A549 (cell line): ENCODE results near the gene NUDT16L1. TPM values are rescaled to one million over a fixed set of nuclear protein-coding genes. Genes with fewer than 3 reads are reported as not detected.

Experiments
- ATAC-seq, 2 experiments: fragments of 200-7000 bp in 1 of 2; fragments of >200 bp in 1 of 2; cut with Nextera tagmentation in 1 of 2; cut with Tn5 transposase in 1 of 2; 3 replicates each; pipeline versions ENCODE4 v1.8.0 to v1.9.1; 2018 to 2020; ENCODE audit warnings: mild to moderate bottlenecking in 1 of 2, moderate library complexity in 1 of 2
- CTCF ChIA-PET: fragments of 300-600 bp; sonication (Branson Sonifier 250); formaldehyde crosslinking; extraction: SDS; loops from one replicate; lab custom pipeline; 2021; ENCODE audit warnings: antibody characterized with exemption, inconsistent platforms; lab: Yijun Ruan, JAX
- POLR2A ChIA-PET: fragments of 350-600 bp; formaldehyde crosslinking; extraction: SDS; loops from one replicate; lab custom pipeline; 2021; ENCODE audit warnings: antibody characterized with exemption, inconsistent platforms; lab: Yijun Ruan, JAX
- DNase-seq, 2 experiments: peaks; one replicate each; pipeline versions ENCODE4 v3.0.0 to v3.0.0-alpha.2; 2011 to 2016; ENCODE audit warnings: low read depth in 1 of 2, low spot score in 1 of 2
- FAIRE-seq: peaks from 2 replicates; lab custom pipeline; 2011; peaks lifted over from hg19 to GRCh38; lab: Jason Lieb, UNC
- H3K27ac ChIP-seq, 2 experiments: fragments of >200 bp; sonication (Bioruptor Twin); formaldehyde crosslinking; 3 replicates each; pipeline ENCODE4 v1.5.1; 2016 to 2017
- H3K4me1 ChIP-seq: fragments of >200 bp; sonication (Bioruptor Twin); formaldehyde crosslinking; 3 replicates; pipeline ENCODE4 v1.6.1; 2016
- H3K4me2 ChIP-seq: fragments of >200 bp; sonication (Bioruptor Twin); formaldehyde crosslinking; 3 replicates; pipeline ENCODE4 v1.6.1; 2016
- H3K4me3 ChIP-seq: fragments of >200 bp; sonication (Bioruptor Twin); formaldehyde crosslinking; 3 replicates; pipeline ENCODE4 v1.5.1; 2016
- H3K9me3 ChIP-seq: fragments of >200 bp; sonication (Bioruptor Twin); formaldehyde crosslinking; 3 replicates; pipeline ENCODE4 v1.6.1; 2016
- ATOH8 ChIP-seq: fragments of 250-450 bp; sonication (Bioruptor Pico); IDR thresholded peaks from 2 replicates; pipeline ENCODE4 v1.5.0; 2020; ENCODE audit warnings: low read depth, mild to moderate bottlenecking, moderate library complexity
- BCL3 ChIP-seq: fragments of >200 bp; sonication (Bioruptor Twin); formaldehyde crosslinking; IDR thresholded peaks from 3 replicates; pipeline ENCODE4 v1.6.1; 2016
- CBX8 ChIP-seq: fragments of 200-600 bp; sonication (generic); IDR thresholded peaks from 2 replicates; pipeline ENCODE4 v1.6.1; 2016
- CHD2 ChIP-seq: fragments of 150-350 bp; IDR thresholded peaks from 2 replicates; pipeline ENCODE4 v1.6.1; 2014; ENCODE audit warnings: low read length; ENCODE audit not compliant: partially characterized antibody
- E2F6 ChIP-seq: IDR thresholded peaks from 2 replicates; pipeline ENCODE4 v1.6.1; 2012; ENCODE audit warnings: low read depth, borderline replicate concordance
- FOSB ChIP-seq: fragments of 250-450 bp; sonication (Bioruptor Pico); IDR thresholded peaks from 2 replicates; pipeline ENCODE4 v1.5.0; 2020; ENCODE audit warnings: mild to moderate bottlenecking, moderate library complexity
- FOSL2 ChIP-seq, 2 experiments: fragments of 450-650 bp in 1 of 2; fragments of >200 bp in 1 of 2; sonication (Bioruptor Twin) in 1 of 2; formaldehyde crosslinking; IDR thresholded peaks; 2 replicates each; pipeline versions ENCODE4 v1.5.0 to v1.6.1; 2016 to 2020; ENCODE audit warnings: mild to moderate bottlenecking in 1 of 2, moderate library complexity in 1 of 2
- FOXS1 ChIP-seq: fragments of 250-450 bp; sonication (Bioruptor Pico); IDR thresholded peaks from 2 replicates; pipeline ENCODE4 v1.5.0; 2020; ENCODE audit warnings: mild to moderate bottlenecking, moderate library complexity
- JUN ChIP-seq, 2 experiments: fragments of >200 bp; sonication (Bioruptor Twin); formaldehyde crosslinking; IDR thresholded peaks; 2 replicates in 1 of 2; 3 replicates in 1 of 2; pipeline ENCODE4 v1.6.1; 2016 to 2017
- NFE2L2 ChIP-seq: fragments of 150-350 bp; conservative IDR thresholded peaks from 2 replicates; pipeline ENCODE4 v1.6.1; 2014; ENCODE audit warnings: low read length
- SMC3 ChIP-seq: fragments of >200 bp; sonication (Bioruptor Twin); formaldehyde crosslinking; IDR thresholded peaks from 3 replicates; pipeline ENCODE4 v1.6.1; 2018; ENCODE audit warnings: inconsistent platforms
- ZFP36 ChIP-seq: fragments of 450-650 bp; IDR thresholded peaks from 2 replicates; pipeline ENCODE4 v1.6.1; 2014; ENCODE audit warnings: borderline replicate concordance; ENCODE audit not compliant: partially characterized antibody
- WGBS: methylation state at CpG from one replicate; pipeline ENCODE4 v1.1.6; 2017; ENCODE audit errors: missing lambda C conversion rate; 5-methylcytosine and 5-hydroxymethylcytosine counted together
- polyA plus RNA-seq, 4 experiments: library from polyadenylated mRNA; depleted of rRNA in 3 of 4; stranded (reverse); fragments of >200 nt; fragmentation: RNase III in 1 of 4; extraction: RNeasy Plus Mini Kit Qiagen cat#74134 plus additional on column Dnase treatment in 1 of 4; gene quantifications; 2 replicates in 3 of 4; 3 replicates in 1 of 4; pipeline ENCODE4 v1.2.3, GENCODE V29; 2011 to 2017

Gene NUDT16L1
- polyA plus RNA-seq, 2 of the 4 experiments (the other 2 are of a cell fraction) = 15.5 to 22.9 TPM

- 74% methylated on average over 15 of the region's 19 CpGs for WGBS
- FAIRE-seq = no peak
- ChIA-PET POLR2A (interaction anchor here (1.1 kb wide), 1 partner anchor 38 kb away, joined by 5 read pairs; the partner anchor contains the start of genes ANKS3 and DNAAF8), CTCF (interaction anchor here (1.2 to 2.2 kb wide), 7 partner anchors 10 to 260 kb away, joined by 3 to 12 read pairs (median 5); partner anchors contain the start of gene MGRN1)
- TF ChIP-seq FOXS1 (CRISPR knock-in tag) (no peak), ATOH8 (no peak), NFE2L2 (no peak), ZFP36 (no peak), CBX8 (no peak), FOSB (no peak), FOSL2 (IDR thresholded peaks at IDR 0.05) (no peak), FOSL2 (CRISPR knock-in tag; IDR thresholded peaks at IDR 0.05) (no peak), E2F6 (no peak), CHD2 (no peak)
- H3K4me3 ChIP-seq = no peak overlapping the region
- DNase-seq = no peak
- H3K27ac ChIP-seq = no peak overlapping the region
- H3K4me2 ChIP-seq = no peak overlapping the region
- ATAC-seq = no peak
- no peaks in the 10 kb centered on the region for H3K9me3 ChIP-seq
- peaks cover 11% of the 10 kb centered on the region; the same call in 1 of the 3 replicates for H3K4me1 ChIP-seq
Measured at GRCh38 chr16:4696172-4696904, 3.0 kb downstream of the NUDT16L1 start.

GRCh38 chr16:4696905-4697847 is 3.8 kb downstream of the NUDT16L1 start:
- DNase-seq (no peak), FAIRE-seq (no peak)
- Histone ChIP-seq H3K27ac (no peak overlapping the region), H3K9me3 (no peaks in the 10 kb centered on the region)
- CTCF ChIA-PET = interaction anchor here (1.0 to 2.2 kb wide), 6 partner anchors 9 to 387 kb away, joined by 3 to 12 read pairs (median 5); partner anchors contain the start of gene MGRN1
- TF ChIP-seq JUN (IDR thresholded peaks at IDR 0.05) = 0 out of 5 replicates have a peak, but pooled peaks of 1 of the 2 experiments have one; percentile 0
- TF ChIP-seq SMC3 = no peak
- TF ChIP-seq, all 56 proteins: peak for 1
- 90% methylated on average over 26 of the region's 33 CpGs for WGBS
- Histone ChIP-seq H3K4me1 (peaks cover 11% of the 10 kb centered on the region; the same call in 1 of the 3 replicates), H3K4me3 (no peak overlapping the region), H3K4me2 (no peak overlapping the region)
- POLR2A ChIA-PET = no interaction called here
- ATAC-seq = no peak

- FAIRE-seq (no peak), DNase-seq (no peak), ATAC-seq (no peak)
- Histone ChIP-seq H3K4me2 (no peak overlapping the region), H3K27ac (no peak overlapping the region), H3K9me3 (no peaks in the 10 kb centered on the region), H3K4me3 (no peak overlapping the region), H3K4me1 (peaks cover 6% of the 10 kb centered on the region; the same call in 1 of the 3 replicates)
- WGBS = 93% methylated on average over 5 of the region's 9 CpGs
- TF ChIP-seq JUN (IDR thresholded peaks at IDR 0.05) = 0 out of 5 replicates have a peak, but pooled peaks of 1 of the 2 experiments have one; percentile 5
- TF ChIP-seq BCL3 = no peak
- ChIA-PET CTCF (interaction anchor here (1.0 to 1.7 kb wide), 3 partner anchors 9 to 387 kb away, joined by 3 to 6 read pairs (median 5); no protein-coding TSS in a partner anchor), POLR2A (interaction anchor here (0.7 kb wide), 1 partner anchor 36 kb away, joined by 5 read pairs; the partner anchor contains the start of genes ANKS3 and DNAAF8)
Measured at GRCh38 chr16:4697848-4698291, 4.5 kb downstream of the NUDT16L1 start.
